Prostate gland (tissue), 2 donors: ENCODE results near the gene NRXN3. TPM values are rescaled to one million over a fixed set of nuclear protein-coding genes. Genes with fewer than 3 reads are reported as not detected.

ENCODE experiments used
- DNase-seq: peaks from one replicate; pipeline ENCODE4 v3.0.0-alpha.2; 2019; ENCODE audit warnings: low spot score
- H3K27ac ChIP-seq, 2 donors: fragments of 200-600 bp; sonication (generic); 2 replicates each; pipeline ENCODE4 v1.5.1; 2017 to 2019
- H3K27me3 ChIP-seq: fragments of 200-600 bp; sonication (generic); replicated peaks from 2 replicates; pipeline ENCODE4 v1.5.1; 2019; ENCODE audit not compliant: insufficient read depth
- H3K36me3 ChIP-seq, 2 donors: fragments of 200-600 bp; sonication (generic); 1 replicate in 1 of 2; 2 replicates in 1 of 2; pipeline versions ENCODE4 v1.5.1 to v1.8.1; 2017 to 2019
- H3K4me1 ChIP-seq: fragments of 200-600 bp; sonication (generic); replicated peaks from 2 replicates; pipeline ENCODE4 v1.5.1; 2019
- H3K4me3 ChIP-seq, 2 donors: fragments of 200-600 bp; sonication (generic); 2 replicates each; pipeline ENCODE4 v1.5.1; 2017 to 2019
- H3K9me3 ChIP-seq: fragments of 200-600 bp; sonication (generic); 2 replicates; pipeline ENCODE4 v1.5.1; 2017
- POLR2A ChIP-seq: fragments of 450-650 bp; IDR thresholded peaks from one replicate; pipeline ENCODE4 v1.6.1; 2016; ENCODE audit warnings: antibody characterized with exemption, mild to moderate bottlenecking
- POLR2AphosphoS5 ChIP-seq: sonication (generic); formaldehyde crosslinking; IDR thresholded peaks from one replicate; pipeline ENCODE4 v1.6.1; 2017; ENCODE audit warnings: antibody characterized with exemption
- WGBS: methylation state at CpG from one replicate; pipeline ENCODE4 v1.1.5; 2018; 5-methylcytosine and 5-hydroxymethylcytosine counted together
- intact Hi-C: fragments of 100-400 bp; cut with DNase I; formaldehyde crosslinking; loops from one replicate; pipeline ENCODE4 v1.14.2; 2022
- total RNA-seq, 2 donors: library from RNA; depleted of rRNA; stranded (reverse); fragments of >200 nt; gene quantifications; one replicate each; pipeline ENCODE4 v1.1.0, GENCODE V29; 2016
- TF ChIP-seq, protein P1 (sequence below), 4 experiments: fragments of 200-600 bp in 2 of 4; fragments of 450-650 bp in 2 of 4; sonication (generic) in 2 of 4; IDR thresholded peaks; 1 replicate in 3 of 4; 2 replicates in 1 of 4; pipeline ENCODE4 v1.5.1; 2016 to 2019; ENCODE audit warnings: antibody characterized with exemption in 4 of 4, mild to moderate bottlenecking in 2 of 4, moderate library complexity in 2 of 4

The NRXN3 gene
- total RNA-seq, 2 donors from 2014 or later, result 6.6 to 8.2 TPM

DNA sequence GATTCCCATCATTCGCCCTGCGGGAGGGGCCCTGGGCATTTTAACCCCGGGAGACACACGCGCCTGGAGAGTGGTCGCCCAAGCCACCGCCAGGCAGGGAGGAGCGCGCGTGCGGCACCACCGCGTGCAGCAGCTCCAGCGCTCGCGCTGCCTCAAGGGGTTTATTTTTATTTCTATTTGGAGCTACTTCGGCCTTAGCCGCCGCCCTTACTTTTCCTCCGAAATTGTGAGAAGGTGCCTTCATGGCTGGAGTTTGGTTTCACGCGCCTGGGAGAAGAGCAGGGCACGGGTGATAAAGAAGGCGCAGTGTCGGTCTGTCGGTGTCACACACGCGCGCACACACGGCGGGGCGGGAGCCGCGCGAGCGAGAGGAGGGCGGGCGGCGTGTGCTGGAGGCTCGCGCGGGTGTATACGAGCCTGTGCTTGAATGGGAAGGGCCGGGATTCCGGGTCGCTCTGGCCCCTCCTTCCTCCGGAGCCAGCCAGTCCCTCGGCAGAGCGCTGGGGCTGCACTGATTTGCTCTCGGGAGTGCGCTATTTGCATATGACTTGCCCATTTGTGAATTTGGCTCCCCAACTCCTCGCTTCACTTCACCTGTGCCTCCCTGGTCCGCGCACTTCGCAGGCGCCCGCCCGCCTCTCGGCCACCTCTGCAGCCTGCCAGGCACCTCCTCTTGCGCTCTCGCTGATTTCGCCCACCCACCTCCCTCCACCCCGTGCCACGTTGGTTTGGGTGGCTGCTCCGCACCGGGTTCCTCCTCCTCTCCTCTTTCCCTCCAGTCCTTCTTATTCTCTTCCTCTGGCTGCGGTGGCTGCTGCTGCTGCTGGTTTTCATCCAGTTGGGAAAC, 1108.8 kb downstream of the NRXN3 start:
- peak; percentile 92 for DNase-seq
- intact Hi-C loops, result loop anchor here (5.0 kb wide), 1 partner anchor 187 kb away; no protein-coding TSS in a partner anchor
- TF ChIP-seq POLR2A (peak; percentile 86), POLR2AphosphoS5 (peak; percentile 83)
- TF ChIP-seq, protein P1, sequence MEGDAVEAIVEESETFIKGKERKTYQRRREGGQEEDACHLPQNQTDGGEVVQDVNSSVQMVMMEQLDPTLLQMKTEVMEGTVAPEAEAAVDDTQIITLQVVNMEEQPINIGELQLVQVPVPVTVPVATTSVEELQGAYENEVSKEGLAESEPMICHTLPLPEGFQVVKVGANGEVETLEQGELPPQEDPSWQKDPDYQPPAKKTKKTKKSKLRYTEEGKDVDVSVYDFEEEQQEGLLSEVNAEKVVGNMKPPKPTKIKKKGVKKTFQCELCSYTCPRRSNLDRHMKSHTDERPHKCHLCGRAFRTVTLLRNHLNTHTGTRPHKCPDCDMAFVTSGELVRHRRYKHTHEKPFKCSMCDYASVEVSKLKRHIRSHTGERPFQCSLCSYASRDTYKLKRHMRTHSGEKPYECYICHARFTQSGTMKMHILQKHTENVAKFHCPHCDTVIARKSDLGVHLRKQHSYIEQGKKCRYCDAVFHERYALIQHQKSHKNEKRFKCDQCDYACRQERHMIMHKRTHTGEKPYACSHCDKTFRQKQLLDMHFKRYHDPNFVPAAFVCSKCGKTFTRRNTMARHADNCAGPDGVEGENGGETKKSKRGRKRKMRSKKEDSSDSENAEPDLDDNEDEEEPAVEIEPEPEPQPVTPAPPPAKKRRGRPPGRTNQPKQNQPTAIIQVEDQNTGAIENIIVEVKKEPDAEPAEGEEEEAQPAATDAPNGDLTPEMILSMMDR (IDR thresholded peaks at IDR 0.05), result no peak
- Histone ChIP-seq H3K4me1 (peaks cover 2% of the 10 kb centered on the region), H3K9me3 (no peaks in the 10 kb centered on the region), H3K27me3 (no peaks in the 10 kb centered on the region), H3K27ac (peak overlapping the region; percentile 9 to 18), H3K36me3 (no peaks in the 10 kb centered on the region), H3K4me3 (peak overlapping the region; percentile 36 to 44)
- WGBS, result under 1% methylated on average over 54 of the region's 67 CpGs

DNA sequence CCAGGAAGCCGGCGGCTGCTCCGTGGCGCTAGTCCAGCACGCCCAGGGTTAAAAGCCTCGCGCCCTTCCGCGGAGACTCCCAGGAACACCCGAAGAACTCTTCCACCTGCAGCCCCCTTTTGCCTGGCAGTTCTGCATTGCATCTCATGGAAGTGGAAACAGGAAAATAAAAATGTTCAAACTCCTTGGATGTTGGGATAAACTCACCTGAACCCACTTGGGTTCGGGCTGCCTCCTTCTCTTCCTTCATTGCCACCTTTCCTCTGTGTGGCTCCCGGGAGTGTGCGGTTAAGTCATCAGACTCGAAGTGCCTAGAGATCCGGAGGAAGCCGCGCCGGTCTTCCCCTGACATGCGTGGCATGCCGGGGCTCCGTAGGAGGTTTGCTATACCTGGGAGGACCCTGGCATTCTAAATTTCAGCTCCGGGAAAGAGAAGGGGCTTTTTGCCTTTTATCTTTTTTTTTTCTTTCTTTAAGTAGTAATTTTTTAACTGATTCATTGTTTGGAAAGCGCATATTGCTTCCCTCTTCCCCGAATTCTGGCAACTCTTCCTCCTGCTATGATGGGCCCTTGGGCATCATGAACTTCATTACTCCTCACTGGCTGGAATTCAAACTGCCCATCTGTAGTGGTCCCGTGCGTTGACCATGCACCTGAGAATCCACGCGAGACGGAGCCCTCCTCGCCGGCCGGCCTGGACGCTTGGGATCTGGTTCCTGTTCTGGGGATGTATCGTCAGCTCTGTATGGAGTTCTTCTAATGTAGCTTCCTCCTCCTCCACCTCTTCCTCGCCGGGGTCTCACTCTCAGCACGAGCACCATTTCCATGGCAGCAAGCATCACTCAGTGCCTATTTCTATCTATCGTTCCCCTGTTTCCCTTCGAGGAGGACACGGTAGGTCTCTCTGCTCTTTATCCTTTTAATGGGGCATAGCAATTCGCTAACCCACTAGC, 1109.7 kb downstream of the NRXN3 start:
- DNase-seq, result peak; percentile 20
- Histone ChIP-seq H3K9me3 (no peaks in the 10 kb centered on the region), H3K4me1 (peaks cover 2% of the 10 kb centered on the region), H3K4me3 (peak overlapping the region; percentile 36 to 44), H3K36me3 (no peaks in the 10 kb centered on the region), H3K27me3 (no peaks in the 10 kb centered on the region), H3K27ac (peak overlapping the region in 1 of 2 donors; percentile 9)
- TF ChIP-seq POLR2AphosphoS5, result no peak
- TF ChIP-seq, protein P1 (IDR thresholded peaks at IDR 0.05), result no peak
- no peak for TF ChIP-seq POLR2A
- intact Hi-C loops, result loop anchor here (5.0 kb wide), 1 partner anchor 188 kb away; no protein-coding TSS in a partner anchor
- WGBS, result 2% methylated on average over 41 of the region's 41 CpGs

DNA sequence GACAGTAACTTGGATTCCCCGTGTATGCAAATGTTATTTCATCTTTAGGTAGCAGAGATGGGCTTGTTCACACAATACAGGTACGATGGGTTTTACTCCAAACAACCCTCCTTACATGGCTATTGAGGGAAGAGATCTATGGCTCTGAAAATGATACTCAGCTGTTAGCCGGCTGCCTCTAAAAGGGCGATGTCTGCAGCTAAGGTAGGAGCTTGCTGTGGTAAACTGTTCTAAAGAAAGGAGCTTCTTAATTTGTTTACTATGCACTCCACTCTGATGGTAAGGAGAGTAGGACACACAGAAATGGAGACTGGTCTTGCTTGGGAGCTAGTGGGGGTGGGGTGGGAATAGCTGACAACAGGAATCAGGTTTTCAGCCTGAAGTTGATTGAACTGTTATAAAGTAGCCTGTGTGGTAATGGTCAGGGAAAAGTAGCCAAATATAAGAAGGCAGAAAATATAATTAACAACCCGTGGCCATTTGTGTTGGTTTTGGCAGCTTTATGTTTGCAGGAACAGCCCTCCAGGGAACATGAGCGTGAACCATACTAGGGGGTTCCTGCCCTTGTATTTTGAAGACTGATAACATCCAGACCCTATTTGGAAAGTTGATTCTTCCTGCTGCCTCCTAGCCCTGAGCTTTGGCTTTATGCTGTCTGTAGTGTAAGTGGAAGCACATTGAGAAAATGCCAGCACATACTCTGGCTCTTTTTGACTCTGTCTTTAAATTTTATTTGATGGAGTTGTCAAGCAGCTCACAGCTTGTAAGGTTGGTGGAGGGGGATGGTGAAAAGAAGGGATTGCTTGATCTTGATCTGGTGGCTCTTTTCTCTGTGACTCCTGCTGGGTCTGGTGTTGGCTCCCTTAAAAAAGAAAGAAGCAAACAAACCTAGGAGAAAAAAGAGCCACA, 1111.3 kb downstream of the NRXN3 start:
- no peak overlapping the region for H3K4me3 ChIP-seq
- TF ChIP-seq, protein P1 (IDR thresholded peaks at IDR 0.05), result no peak
- TF ChIP-seq POLR2AphosphoS5 (no peak), POLR2A (no peak)
- WGBS, result 15% methylated on average over 6 of the region's 6 CpGs

DNA sequence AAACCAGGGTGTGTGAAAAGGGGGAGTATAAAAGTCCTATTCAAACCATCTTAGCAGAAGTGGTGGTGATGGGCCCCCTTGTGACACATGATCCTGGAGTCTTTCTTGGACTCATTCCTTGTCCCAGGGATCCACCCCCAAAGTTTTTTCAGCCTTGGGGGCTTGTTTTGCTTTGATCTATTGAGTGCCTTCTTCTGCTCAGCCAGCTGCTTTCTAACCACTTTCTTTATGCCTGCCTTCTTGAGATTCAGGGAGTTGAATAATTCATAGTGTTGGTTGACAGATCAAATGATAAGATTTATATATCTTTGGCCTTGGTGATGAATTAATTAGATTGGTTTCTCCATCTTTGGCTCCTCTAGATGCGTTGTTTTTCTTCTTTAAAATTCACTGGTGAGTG, 1114.4 kb downstream of the NRXN3 start:
- H3K4me3 ChIP-seq, result no peak overlapping the region
- TF ChIP-seq POLR2AphosphoS5 (no peak), POLR2A (no peak)
- TF ChIP-seq, protein P1 (IDR thresholded peaks at IDR 0.05), result no peak
- H3K27me3 ChIP-seq, result no peaks in the 10 kb centered on the region
- H3K4me1 ChIP-seq, result peaks cover 2% of the 10 kb centered on the region
- DNase-seq, result no peak
- no peak overlapping the region for H3K27ac ChIP-seq
- H3K9me3 ChIP-seq, result no peaks in the 10 kb centered on the region
- 82% methylated on average over 1 of the region's 1 CpG for WGBS
- H3K36me3 ChIP-seq, result no peaks in the 10 kb centered on the region
- intact Hi-C loops, result no loop called here

More for the DNA sequence above, 1111.3 kb downstream of the NRXN3 start:
- H3K27ac ChIP-seq, result no peak overlapping the region
- DNase-seq, result no peak
- H3K9me3 ChIP-seq, result no peaks in the 10 kb centered on the region
- intact Hi-C loops, result no loop called here
- no peaks in the 10 kb centered on the region for H3K27me3 ChIP-seq
- H3K4me1 ChIP-seq, result peaks cover 2% of the 10 kb centered on the region
- no peaks in the 10 kb centered on the region for H3K36me3 ChIP-seq
